Gastrocnemius medialis (tissue), 4 donors: ENCODE measurements around the gene CNGB1. TPM values are rescaled to one million over a fixed set of nuclear protein-coding genes. Genes with fewer than 3 reads are reported as not detected.

Experiments
- ATAC-seq, 2 donors: fragments of 150-250 bp; one replicate each; pipeline ENCODE4 v1.9.1; 2016
- DNase-seq, 2 donors: peaks; one replicate each; pipeline ENCODE4 v3.0.0-alpha.2; 2019
- H3K27ac ChIP-seq, 4 donors: fragments of 200-600 bp; sonication (generic); 1 replicate in 1 of 4; 2 replicates in 3 of 4; pipeline ENCODE4 v1.5.1; 2016 to 2018; ENCODE audit warnings: mild to moderate bottlenecking in 2 of 4, moderate library complexity in 1 of 4
- H3K27me3 ChIP-seq, 3 donors: fragments of 200-600 bp; sonication (generic) in 2 of 3; 1 replicate in 1 of 3; 2 replicates in 2 of 3; pipeline versions ENCODE4 v1.5.1 to v1.6.0; 2016 to 2019; ENCODE audit warnings: mild to moderate bottlenecking in 1 of 3, moderate library complexity in 1 of 3
- H3K36me3 ChIP-seq, 2 donors: fragments of 200-600 bp; sonication (generic) in 1 of 2; one replicate each; pipeline ENCODE4 v1.5.1; 2017 to 2018
- H3K4me1 ChIP-seq, 2 donors: fragments of 200-600 bp; sonication (generic) in 1 of 2; one replicate each; pipeline ENCODE4 v1.5.1; 2016 to 2017; ENCODE audit warnings: mild to moderate bottlenecking in 2 of 2
- H3K4me3 ChIP-seq, 4 donors: fragments of 200-600 bp; sonication (generic) in 3 of 4; 1 replicate in 1 of 4; 2 replicates in 3 of 4; pipeline ENCODE4 v1.5.1; 2016 to 2019; ENCODE audit warnings: mild to moderate bottlenecking in 2 of 4
- H3K9me3 ChIP-seq, 3 donors: fragments of 200-600 bp; sonication (generic) in 2 of 3; 1 replicate in 1 of 3; 2 replicates in 2 of 3; pipeline ENCODE4 v1.5.1; 2016 to 2019
- CTCF ChIP-seq, 5 experiments: fragments of 450-650 bp in 3 of 5; fragments of 200-600 bp in 2 of 5; sonication (generic) in 2 of 5; IDR thresholded peaks in 4 of 5; conservative IDR thresholded peaks in 1 of 5; 1 replicate in 4 of 5; 2 replicates in 1 of 5; pipeline ENCODE4 v1.5.1; 2016 to 2019; ENCODE audit warnings: antibody characterized with exemption in 5 of 5, mild to moderate bottlenecking in 3 of 5, moderate library complexity in 3 of 5
- POLR2A ChIP-seq, 2 donors: fragments of 450-650 bp; IDR thresholded peaks; one replicate each; pipeline ENCODE4 v1.6.1; 2017; ENCODE audit warnings: antibody characterized with exemption in 2 of 2, mild to moderate bottlenecking in 2 of 2, moderate library complexity in 2 of 2
- in situ Hi-C, 4 donors: fragments of 200-750 bp; cut with MboI; loops; one replicate each; pipeline versions ENCODE4 v1.15.0 to v1.8.0; 2017; ENCODE audit warnings: low sequenced_read_pairs in 4 of 4
- intact Hi-C: fragments of 100-400 bp; cut with DNase I; formaldehyde crosslinking; loops from one replicate; pipeline ENCODE4 v1.15.1; 2023; ENCODE audit warnings: low total_unique reads
- total RNA-seq, 4 donors: library from RNA; depleted of rRNA; stranded (reverse); fragments of >200 nt; gene quantifications; one replicate each; pipeline versions ENCODE4 v1.1.0 to v1.2.3, GENCODE V29; 2016

The CNGB1 gene
- total RNA-seq, 4 donors from 2014 or later: not detected

- H3K27ac ChIP-seq: no peak overlapping the region
- no peak for DNase-seq
- in situ Hi-C loops: no loop called here
- peaks cover 0 to 3% (median 0%) of the 10 kb centered on the region in 3 donors for H3K27me3 ChIP-seq
- no peaks in the 10 kb centered on the region for H3K36me3 ChIP-seq
- no peaks in the 10 kb centered on the region for H3K9me3 ChIP-seq
- ATAC-seq: no peak
- H3K4me3 ChIP-seq: no peak overlapping the region
- TF ChIP-seq CTCF (IDR thresholded peaks at IDR 0.05 in 4 of 5, conservative IDR thresholded peaks at IDR 0.05 in 1 of 5) (no peak), POLR2A (IDR thresholded peaks at IDR 0.05) (no peak)
- intact Hi-C loops: no loop called here
- H3K4me1 ChIP-seq: no peaks in the 10 kb centered on the region
These were observed 3.0 kb downstream of the CNGB1 start for GRCh38 chr16:57967916-57968315.

- DNase-seq (no peak), ATAC-seq (no peak)
- Histone ChIP-seq H3K36me3 (no peaks in the 10 kb centered on the region), H3K27ac (no peak overlapping the region), H3K9me3 (no peaks in the 10 kb centered on the region), H3K4me1 (no peaks in the 10 kb centered on the region), H3K27me3 (peaks cover 0 to 2% (median 0%) of the 10 kb centered on the region in 3 donors), H3K4me3 (no peak overlapping the region)
- in situ Hi-C loops (no loop called here), intact Hi-C loops (no loop called here)
- TF ChIP-seq POLR2A (IDR thresholded peaks at IDR 0.05) (no peak), CTCF (IDR thresholded peaks at IDR 0.05 in 4 of 5, conservative IDR thresholded peaks at IDR 0.05 in 1 of 5) (no peak)
These were observed 3.9 kb downstream of the CNGB1 start for GRCh38 chr16:57966986-57967385.

- H3K27me3 ChIP-seq: no peaks in the 10 kb centered on the region
- no peak for TF ChIP-seq CTCF (IDR thresholded peaks at IDR 0.05 in 4 of 5, conservative IDR thresholded peaks at IDR 0.05 in 1 of 5)
- no peak for TF ChIP-seq POLR2A (IDR thresholded peaks at IDR 0.05)
- DNase-seq (no peak), ATAC-seq (no peak)
- in situ Hi-C loops (no loop called here), intact Hi-C loops (no loop called here)
- no peaks in the 10 kb centered on the region for H3K9me3 ChIP-seq
- H3K27ac ChIP-seq: no peak overlapping the region
- no peaks in the 10 kb centered on the region for H3K4me1 ChIP-seq
- no peak overlapping the region for H3K4me3 ChIP-seq
- no peaks in the 10 kb centered on the region for H3K36me3 ChIP-seq
These were observed 4.6 kb downstream of the CNGB1 start for GRCh38 chr16:57966204-57966771.

GRCh38 chr16:57964157-57964700, 6.7 kb downstream of the CNGB1 start:
- no peak for DNase-seq
- intact Hi-C loops (no loop called here), in situ Hi-C loops (no loop called here)
- no peaks in the 10 kb centered on the region for H3K9me3 ChIP-seq
- H3K36me3 ChIP-seq: no peaks in the 10 kb centered on the region
- TF ChIP-seq POLR2A (IDR thresholded peaks at IDR 0.05): no peak
- no peak for TF ChIP-seq CTCF (IDR thresholded peaks at IDR 0.05 in 4 of 5, conservative IDR thresholded peaks at IDR 0.05 in 1 of 5)
- H3K4me3 ChIP-seq: no peak overlapping the region
- H3K4me1 ChIP-seq: no peaks in the 10 kb centered on the region
- H3K27me3 ChIP-seq: no peaks in the 10 kb centered on the region
- no peak overlapping the region for H3K27ac ChIP-seq
- no peak for ATAC-seq

GRCh38 chr16:57962756-57963155, 8.2 kb downstream of the CNGB1 start:
- ATAC-seq (no peak), DNase-seq (no peak)
- no peak for TF ChIP-seq POLR2A (IDR thresholded peaks at IDR 0.05)
- TF ChIP-seq CTCF (IDR thresholded peaks at IDR 0.05 in 4 of 5, conservative IDR thresholded peaks at IDR 0.05 in 1 of 5): no peak
- Histone ChIP-seq H3K4me3 (no peak overlapping the region), H3K27me3 (no peaks in the 10 kb centered on the region), H3K9me3 (no peaks in the 10 kb centered on the region), H3K4me1 (no peaks in the 10 kb centered on the region), H3K27ac (no peak overlapping the region), H3K36me3 (no peaks in the 10 kb centered on the region)
- intact Hi-C loops (no loop called here), in situ Hi-C loops (no loop called here)
